ENCODE measurements around the gene HMBS. TPM values are rescaled to one million over a fixed set of nuclear protein-coding genes. Genes with fewer than 3 reads are reported as not detected.
"Not testable (repeated sequence)": the region's sequence is repeated elsewhere in the genome, so short reads cannot be mapped to it uniquely, and the experiment has no call there.

Gene HMBS
- total and polyA plus RNA-seq, 2 experiments from 2014 or later = 5.1 to 46.1 TPM

GRCh38 chr11:119126675-119127268, 42.1 kb downstream of the HMBS start:
- no peaks in the 10 kb centered on the region for H3K9me2 ChIP-seq (ENCODE audit: insufficient read depth)

GRCh38 chr11:119130662-119131061, 46.0 kb downstream of the HMBS start:
- Histone ChIP-seq H3K4me2 (ENCODE audit: unreplicated experiment) (no peak overlapping the region), H3K27ac (no peak overlapping the region), H3K79me2 (ENCODE audit: insufficient read depth) (0 out of 2 replicates have a peak, but pooled peaks cover 2% of the 10 kb centered on the region), H3K9me3 (ENCODE audit: low read depth) (no peaks in the 10 kb centered on the region), H3F3A (ENCODE audit: insufficient read depth) (no peaks in the 10 kb centered on the region; the same call in 1 of the 2 replicates), H3K27me3 (replicated peaks; ENCODE audit: insufficient read depth) (no peaks in the 10 kb centered on the region), H3K36me3 (ENCODE audit: low read depth) (peaks cover 26% of the 10 kb centered on the region), H3K9ac (no peak overlapping the region), H3K4me1 (ENCODE audit: insufficient read depth) (no peaks in the 10 kb centered on the region), H3K4me3 (no peak overlapping the region), H4K20me1 (ENCODE audit: insufficient read depth) (no peaks in the 10 kb centered on the region), H3K9me2 (ENCODE audit: insufficient read depth) (no peaks in the 10 kb centered on the region), H2AFZ (no peak overlapping the region)
- TF ChIP-seq EZH2phosphoT487 (IDR thresholded peaks at IDR 0.05; ENCODE audit: insufficient read depth, low read depth) (no peak), EZH2 (IDR thresholded peaks at IDR 0.05; ENCODE audit: insufficient read depth, poor library complexity, severe bottlenecking) (no peak)
- in situ Hi-C loops (cut with MboI) = no loop called here
- WGBS, 2 experiments (ENCODE audit: low coverage in 1 of 2, low lambda C conversion rate in 2 of 2, missing lambda C conversion rate in 2 of 2) = 65 to 69% methylated on average over 3 of the region's 3 CpGs
- no peak for DNase-seq

More at GRCh38 chr11:119126675-119127268, 42.1 kb downstream of the HMBS start:
- H3K27me3 ChIP-seq (replicated peaks; ENCODE audit: insufficient read depth) = no peaks in the 10 kb centered on the region
- H3K4me2 ChIP-seq (ENCODE audit: unreplicated experiment) = no peak overlapping the region
- no peaks in the 10 kb centered on the region; the same call in 1 of the 2 replicates for H3F3A ChIP-seq (ENCODE audit: insufficient read depth)
- H3K36me3 ChIP-seq (ENCODE audit: low read depth) = peaks cover 13% of the 10 kb centered on the region; the same call in 1 of the 2 replicates
- H3K9ac ChIP-seq = no peak overlapping the region
- H3K4me1 ChIP-seq (ENCODE audit: insufficient read depth) = peaks cover 7% of the 10 kb centered on the region
- H3K79me2 ChIP-seq (ENCODE audit: insufficient read depth) = peaks cover 37% of the 10 kb centered on the region
- H2AFZ ChIP-seq = no peak overlapping the region
- WGBS, 2 experiments (ENCODE audit: low coverage in 1 of 2, low lambda C conversion rate in 2 of 2, missing lambda C conversion rate in 2 of 2) = 60 to 62% methylated on average over 5 of the region's 5 CpGs
- H3K27ac ChIP-seq = no peak overlapping the region
- no peaks in the 10 kb centered on the region for H3K9me3 ChIP-seq (ENCODE audit: low read depth)
- no peaks in the 10 kb centered on the region for H4K20me1 ChIP-seq (ENCODE audit: insufficient read depth)
- TF ChIP-seq EZH2 (IDR thresholded peaks at IDR 0.05; ENCODE audit: insufficient read depth, poor library complexity, severe bottlenecking) (no peak), EZH2phosphoT487 (IDR thresholded peaks at IDR 0.05; ENCODE audit: insufficient read depth, low read depth) (no peak)
- no peak overlapping the region for H3K4me3 ChIP-seq
- in situ Hi-C loops (cut with MboI) = no loop called here
- DNase-seq = no peak

GRCh38 chr11:119134389-119134978, 49.8 kb downstream of the HMBS start:
- DNase-seq = peak; percentile 43
- H3F3A ChIP-seq (ENCODE audit: insufficient read depth) = no peaks in the 10 kb centered on the region
- H3K27me3 ChIP-seq (replicated peaks; ENCODE audit: insufficient read depth) = no peaks in the 10 kb centered on the region
- no peaks in the 10 kb centered on the region for H3K9me3 ChIP-seq (ENCODE audit: low read depth)
- H4K20me1 ChIP-seq (ENCODE audit: insufficient read depth) = no peaks in the 10 kb centered on the region
- no peak overlapping the region for H3K4me3 ChIP-seq
- H2AFZ ChIP-seq = no peak overlapping the region
- in situ Hi-C loops (cut with MboI) = no loop called here
- peaks cover 23% of the 10 kb centered on the region for H3K36me3 ChIP-seq (ENCODE audit: low read depth)
- TF ChIP-seq EZH2 (IDR thresholded peaks at IDR 0.05; ENCODE audit: insufficient read depth, poor library complexity, severe bottlenecking) = no peak
- TF ChIP-seq EZH2phosphoT487 (IDR thresholded peaks at IDR 0.05; ENCODE audit: insufficient read depth, low read depth) = no peak
- no peaks in the 10 kb centered on the region for H3K9me2 ChIP-seq (ENCODE audit: insufficient read depth)
- H3K79me2 ChIP-seq (ENCODE audit: insufficient read depth) = no peaks in the 10 kb centered on the region
- H3K27ac ChIP-seq = no peak overlapping the region
- H3K4me2 ChIP-seq (ENCODE audit: unreplicated experiment) = no peak overlapping the region
- no peaks in the 10 kb centered on the region for H3K4me1 ChIP-seq (ENCODE audit: insufficient read depth)
- WGBS, 2 experiments (ENCODE audit: low coverage in 1 of 2, low lambda C conversion rate in 2 of 2, missing lambda C conversion rate in 2 of 2) = 67 to 79% methylated on average over 4 of the region's 4 CpGs
- H3K9ac ChIP-seq = no peak overlapping the region

- H3K4me2 ChIP-seq (ENCODE audit: unreplicated experiment); H2AFZ ChIP-seq; H4K20me1 ChIP-seq (ENCODE audit: insufficient read depth); H3K36me3 ChIP-seq (ENCODE audit: low read depth); H3K27me3 ChIP-seq (replicated peaks; ENCODE audit: insufficient read depth); H3K27ac ChIP-seq; H3K4me3 ChIP-seq; H3K9me3 ChIP-seq (ENCODE audit: low read depth); H3K4me1 ChIP-seq (ENCODE audit: insufficient read depth); H3K9ac ChIP-seq; H3F3A ChIP-seq (ENCODE audit: insufficient read depth); H3K79me2 ChIP-seq (ENCODE audit: insufficient read depth); DNase-seq; in situ Hi-C loops (cut with MboI); H3K9me2 ChIP-seq (ENCODE audit: insufficient read depth): not testable (repeated sequence)
- WGBS, 2 experiments (ENCODE audit: low coverage in 1 of 2, low lambda C conversion rate in 2 of 2, missing lambda C conversion rate in 2 of 2) = 69% methylated on average over 10 of the region's 10 CpGs
These were observed 54.6 kb downstream of the HMBS start for GRCh38 chr11:119139276-119139675.

Other genes with a start within 250 kb of the HMBS start
- gene CXCR5, start 201.0 kb upstream of the HMBS start, total RNA-seq (2014; rRNA removed; shearing (Covaris generic)) = not detected in 2 replicates
- not detected in 2 replicates for gene CXCR5, start 201.0 kb upstream of the HMBS start, polyA plus RNA-seq (2016; fragmentation: Nextera tagmentation; extraction: Ambion mirVana)
- gene BCL9L, start 159.0 kb upstream of the HMBS start, total RNA-seq (2014; rRNA removed; shearing (Covaris generic)) = 13.9 and 17.6 TPM in 2 replicates
- 7.2 TPM in 2 replicates for gene BCL9L, start 159.0 kb upstream of the HMBS start, polyA plus RNA-seq (2016; fragmentation: Nextera tagmentation; extraction: Ambion mirVana)
- not detected in 2 replicates for gene UPK2, start 128.6 kb upstream of the HMBS start, total RNA-seq (2014; rRNA removed; shearing (Covaris generic))
- 0.27 and 0.28 TPM in 2 replicates for gene UPK2, start 128.6 kb upstream of the HMBS start, polyA plus RNA-seq (2016; fragmentation: Nextera tagmentation; extraction: Ambion mirVana)
- not detected in 2 replicates for gene FOXR1, start 113.1 kb upstream of the HMBS start, total RNA-seq (2014; rRNA removed; shearing (Covaris generic))
- gene FOXR1, start 113.1 kb upstream of the HMBS start, polyA plus RNA-seq (2016; fragmentation: Nextera tagmentation; extraction: Ambion mirVana) = not detected in 2 replicates
- 15.3 and 19.3 TPM in 2 replicates for gene CENATAC, start 86.7 kb upstream of the HMBS start, total RNA-seq (2014; rRNA removed; shearing (Covaris generic))
- gene CENATAC, start 86.7 kb upstream of the HMBS start, polyA plus RNA-seq (2016; fragmentation: Nextera tagmentation; extraction: Ambion mirVana) = 10.4 and 13.1 TPM in 2 replicates
- gene RPS25, start 66.5 kb upstream of the HMBS start, total RNA-seq (2014; rRNA removed; shearing (Covaris generic)) = 653 and 1,103 TPM in 2 replicates
- 1,202 and 1,239 TPM in 2 replicates for gene RPS25, start 66.5 kb upstream of the HMBS start, polyA plus RNA-seq (2016; fragmentation: Nextera tagmentation; extraction: Ambion mirVana)
- 70.4 and 90.6 TPM in 2 replicates for gene TRAPPC4, start 66.1 kb upstream of the HMBS start, total RNA-seq (2014; rRNA removed; shearing (Covaris generic))
- gene TRAPPC4, start 66.1 kb upstream of the HMBS start, polyA plus RNA-seq (2016; fragmentation: Nextera tagmentation; extraction: Ambion mirVana) = 207 and 210 TPM in 2 replicates
- 11.1 and 13.7 TPM in 2 replicates for gene SLC37A4, start 54.0 kb upstream of the HMBS start, total RNA-seq (2014; rRNA removed; shearing (Covaris generic))
- 7.8 and 7.9 TPM in 2 replicates for gene SLC37A4, start 54.0 kb upstream of the HMBS start, polyA plus RNA-seq (2016; fragmentation: Nextera tagmentation; extraction: Ambion mirVana)
- gene HYOU1, start 27.7 kb upstream of the HMBS start, total RNA-seq (2014; rRNA removed; shearing (Covaris generic)) = 85.4 and 97.0 TPM in 2 replicates
- gene HYOU1, start 27.7 kb upstream of the HMBS start, polyA plus RNA-seq (2016; fragmentation: Nextera tagmentation; extraction: Ambion mirVana) = 56.3 and 58.5 TPM in 2 replicates
- gene VPS11, start 17.1 kb upstream of the HMBS start, total RNA-seq (2014; rRNA removed; shearing (Covaris generic)) = 21.0 and 27.9 TPM in 2 replicates
- gene VPS11, start 17.1 kb upstream of the HMBS start, polyA plus RNA-seq (2016; fragmentation: Nextera tagmentation; extraction: Ambion mirVana) = 22.3 and 24.1 TPM in 2 replicates
- gene DPAGT1, start 17.0 kb downstream of the HMBS start, total RNA-seq (2014; rRNA removed; shearing (Covaris generic)) = 30.0 and 30.9 TPM in 2 replicates
- 68.6 and 73.6 TPM in 2 replicates for gene DPAGT1, start 17.0 kb downstream of the HMBS start, polyA plus RNA-seq (2016; fragmentation: Nextera tagmentation; extraction: Ambion mirVana)
- 4.1 and 4.7 TPM in 2 replicates for gene C2CD2L, start 22.5 kb downstream of the HMBS start, total RNA-seq (2014; rRNA removed; shearing (Covaris generic))
- gene C2CD2L, start 22.5 kb downstream of the HMBS start, polyA plus RNA-seq (2016; fragmentation: Nextera tagmentation; extraction: Ambion mirVana) = 2.6 and 3.1 TPM in 2 replicates
- 24.9 and 31.8 TPM in 2 replicates for gene HINFP, start 36.7 kb downstream of the HMBS start, total RNA-seq (2014; rRNA removed; shearing (Covaris generic))
- 8.3 and 9.1 TPM in 2 replicates for gene HINFP, start 36.7 kb downstream of the HMBS start, polyA plus RNA-seq (2016; fragmentation: Nextera tagmentation; extraction: Ambion mirVana)
- not detected in 2 replicates for gene ABCG4, start 64.2 kb downstream of the HMBS start, total RNA-seq (2014; rRNA removed; shearing (Covaris generic))
- gene ABCG4, start 64.2 kb downstream of the HMBS start, polyA plus RNA-seq (2016; fragmentation: Nextera tagmentation; extraction: Ambion mirVana) = 0.06 and 0.14 TPM in 2 replicates
- 19.7 and 28.0 TPM in 2 replicates for gene NLRX1, start 83.8 kb downstream of the HMBS start, total RNA-seq (2014; rRNA removed; shearing (Covaris generic))
- gene NLRX1, start 83.8 kb downstream of the HMBS start, polyA plus RNA-seq (2016; fragmentation: Nextera tagmentation; extraction: Ambion mirVana) = 13.4 and 13.8 TPM in 2 replicates
- not detected in 2 replicates for gene NHERF4, start 100.6 kb downstream of the HMBS start, total RNA-seq (2014; rRNA removed; shearing (Covaris generic))
- not detected in 2 replicates for gene NHERF4, start 100.6 kb downstream of the HMBS start, polyA plus RNA-seq (2016; fragmentation: Nextera tagmentation; extraction: Ambion mirVana)
- 7.8 and 8.6 TPM in 2 replicates for gene CBL, start 121.5 kb downstream of the HMBS start, total RNA-seq (2014; rRNA removed; shearing (Covaris generic))
- 5.0 and 5.8 TPM in 2 replicates for gene CBL, start 121.5 kb downstream of the HMBS start, polyA plus RNA-seq (2016; fragmentation: Nextera tagmentation; extraction: Ambion mirVana)
- gene MCAM, start 232.2 kb downstream of the HMBS start, total RNA-seq (2014; rRNA removed; shearing (Covaris generic)) = 40.4 and 61.3 TPM in 2 replicates
- gene MCAM, start 232.2 kb downstream of the HMBS start, polyA plus RNA-seq (2016; fragmentation: Nextera tagmentation; extraction: Ambion mirVana) = 8.6 and 10.5 TPM in 2 replicates
- 6.4 and 8.0 TPM in 2 replicates for gene RNF26, start 249.6 kb downstream of the HMBS start, total RNA-seq (2014; rRNA removed; shearing (Covaris generic))
- gene RNF26, start 249.6 kb downstream of the HMBS start, polyA plus RNA-seq (2016; fragmentation: Nextera tagmentation; extraction: Ambion mirVana) = 49.5 and 53.1 TPM in 2 replicates

All from GM23248 (cell line).